GM12874 (cell line): ENCODE results near the gene TSGA10.

Experiments used
- TF ChIP-seq, protein P1 (sequence below): IDR thresholded peaks from 2 replicates; pipeline ENCODE4 v1.5.1; 2011; ENCODE audit warnings: low read depth, mild to moderate bottlenecking, control low read depth, low read length, moderate library complexity; ENCODE audit not compliant: insufficient read depth

Gene TSGA10

DNA sequence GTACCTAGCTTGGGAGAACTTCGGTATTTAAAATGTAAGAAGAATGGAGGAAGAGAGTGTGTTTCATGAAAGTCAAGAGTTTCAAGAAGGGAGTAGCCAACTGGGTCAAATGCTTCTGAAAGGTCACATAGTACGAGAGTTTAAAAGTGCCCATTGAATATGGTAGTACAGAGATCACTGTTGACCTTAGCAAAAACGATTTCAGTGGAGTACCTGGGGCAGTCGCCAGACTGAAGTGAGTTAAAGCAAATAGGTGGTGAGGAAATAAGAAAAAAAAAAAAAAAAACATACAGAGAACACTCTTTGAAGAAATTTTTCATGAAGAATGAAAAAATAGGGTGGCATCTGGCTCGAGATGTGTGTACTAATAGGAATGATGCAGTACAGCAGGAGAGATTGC, 11.5 kb upstream of the TSGA10 start:
- TF ChIP-seq, protein P1, sequence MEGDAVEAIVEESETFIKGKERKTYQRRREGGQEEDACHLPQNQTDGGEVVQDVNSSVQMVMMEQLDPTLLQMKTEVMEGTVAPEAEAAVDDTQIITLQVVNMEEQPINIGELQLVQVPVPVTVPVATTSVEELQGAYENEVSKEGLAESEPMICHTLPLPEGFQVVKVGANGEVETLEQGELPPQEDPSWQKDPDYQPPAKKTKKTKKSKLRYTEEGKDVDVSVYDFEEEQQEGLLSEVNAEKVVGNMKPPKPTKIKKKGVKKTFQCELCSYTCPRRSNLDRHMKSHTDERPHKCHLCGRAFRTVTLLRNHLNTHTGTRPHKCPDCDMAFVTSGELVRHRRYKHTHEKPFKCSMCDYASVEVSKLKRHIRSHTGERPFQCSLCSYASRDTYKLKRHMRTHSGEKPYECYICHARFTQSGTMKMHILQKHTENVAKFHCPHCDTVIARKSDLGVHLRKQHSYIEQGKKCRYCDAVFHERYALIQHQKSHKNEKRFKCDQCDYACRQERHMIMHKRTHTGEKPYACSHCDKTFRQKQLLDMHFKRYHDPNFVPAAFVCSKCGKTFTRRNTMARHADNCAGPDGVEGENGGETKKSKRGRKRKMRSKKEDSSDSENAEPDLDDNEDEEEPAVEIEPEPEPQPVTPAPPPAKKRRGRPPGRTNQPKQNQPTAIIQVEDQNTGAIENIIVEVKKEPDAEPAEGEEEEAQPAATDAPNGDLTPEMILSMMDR, result no peak

DNA sequence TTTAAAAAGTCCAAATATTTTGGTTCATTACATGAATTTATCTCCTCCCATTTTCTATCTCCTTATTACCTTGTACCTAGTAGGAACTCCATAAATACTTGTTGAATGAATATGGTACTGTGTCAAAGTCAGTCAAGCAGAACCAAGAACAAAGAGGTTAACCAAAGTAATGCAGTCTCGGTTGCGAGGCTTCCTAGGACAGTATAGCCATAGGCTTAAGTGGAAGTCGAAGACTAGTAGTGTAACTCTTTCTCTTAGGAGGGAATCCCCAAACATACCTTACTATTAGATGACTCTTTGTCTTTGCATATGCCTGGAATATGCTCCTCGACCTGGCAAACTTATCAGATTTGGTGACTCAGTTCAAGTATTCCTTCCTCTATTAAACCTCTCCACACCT, 4.9 kb upstream of the TSGA10 start:
- TF ChIP-seq, protein P1, result no peak

DNA sequence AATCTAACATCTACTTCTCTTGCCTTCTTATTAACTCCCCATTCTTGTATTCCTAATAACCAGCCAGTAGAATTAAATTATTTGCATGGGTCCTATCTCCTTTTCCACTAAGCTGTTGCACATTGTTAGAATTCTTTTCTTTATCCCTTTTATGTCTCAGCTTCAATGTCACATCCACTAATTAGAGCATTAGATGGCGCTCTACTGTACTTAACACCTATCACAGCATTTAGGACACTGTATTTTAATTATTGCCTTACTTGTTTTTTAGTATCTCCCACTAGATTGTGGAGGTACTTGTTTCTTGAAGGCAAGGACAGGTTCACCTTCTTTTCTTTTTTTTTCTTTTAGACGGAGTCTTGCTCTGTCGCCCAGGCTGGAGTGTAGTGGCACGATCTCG, 3.9 kb upstream of the TSGA10 start:
- TF ChIP-seq, protein P1, result no peak

DNA sequence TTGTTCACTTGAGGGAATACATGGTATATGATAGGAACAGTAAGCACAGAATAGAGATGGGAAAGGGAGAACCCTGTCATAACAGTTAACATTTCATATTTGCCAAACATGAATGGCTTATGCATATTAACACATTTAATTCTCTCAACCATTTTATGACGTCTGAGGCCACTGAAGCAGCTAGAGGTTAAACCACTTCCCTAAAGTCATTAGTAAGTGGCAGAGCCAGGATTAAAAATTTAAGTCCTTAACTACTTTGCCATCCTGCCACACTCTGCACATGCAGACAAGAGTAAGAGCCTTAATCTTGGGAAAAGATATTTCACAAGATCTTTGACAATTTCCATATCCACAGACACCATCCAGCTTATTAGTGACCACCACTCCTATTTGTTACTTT, 2.1 kb upstream of the TSGA10 start:
- TF ChIP-seq, protein P1, result no peak

DNA sequence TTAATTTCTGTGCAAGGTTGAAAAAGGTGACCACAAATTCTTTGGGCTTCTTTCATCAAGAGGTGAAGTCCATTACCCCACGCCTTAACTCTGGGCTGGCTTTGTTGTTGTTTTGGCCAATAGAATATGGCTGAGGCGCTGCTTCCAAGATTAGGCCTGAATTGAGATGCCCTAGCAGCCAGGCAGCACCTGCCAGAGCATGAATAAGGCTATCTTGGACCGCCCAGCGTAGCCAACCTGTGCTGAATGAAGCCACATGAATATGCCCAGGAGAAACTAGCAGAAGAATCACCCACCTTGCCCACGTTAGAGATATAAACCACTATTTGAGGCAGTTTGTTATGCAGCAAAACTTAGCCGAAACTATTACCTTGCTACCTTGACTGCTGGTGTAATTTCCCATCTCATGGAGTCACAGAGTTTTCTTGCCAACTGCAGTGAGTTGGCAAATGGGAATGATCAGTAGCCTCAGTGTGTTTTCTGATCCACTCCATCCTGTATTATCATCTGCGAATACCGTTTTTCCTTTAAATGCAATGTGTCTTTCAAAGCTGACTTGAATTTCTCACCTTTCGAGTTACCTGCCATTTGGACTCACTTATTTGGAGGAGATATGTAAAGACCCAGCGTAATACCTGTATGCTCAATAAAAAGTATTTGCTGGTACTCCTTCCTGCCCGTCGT, 679 bp downstream of the TSGA10 start:
- TF ChIP-seq, protein P1, result no peak

DNA sequence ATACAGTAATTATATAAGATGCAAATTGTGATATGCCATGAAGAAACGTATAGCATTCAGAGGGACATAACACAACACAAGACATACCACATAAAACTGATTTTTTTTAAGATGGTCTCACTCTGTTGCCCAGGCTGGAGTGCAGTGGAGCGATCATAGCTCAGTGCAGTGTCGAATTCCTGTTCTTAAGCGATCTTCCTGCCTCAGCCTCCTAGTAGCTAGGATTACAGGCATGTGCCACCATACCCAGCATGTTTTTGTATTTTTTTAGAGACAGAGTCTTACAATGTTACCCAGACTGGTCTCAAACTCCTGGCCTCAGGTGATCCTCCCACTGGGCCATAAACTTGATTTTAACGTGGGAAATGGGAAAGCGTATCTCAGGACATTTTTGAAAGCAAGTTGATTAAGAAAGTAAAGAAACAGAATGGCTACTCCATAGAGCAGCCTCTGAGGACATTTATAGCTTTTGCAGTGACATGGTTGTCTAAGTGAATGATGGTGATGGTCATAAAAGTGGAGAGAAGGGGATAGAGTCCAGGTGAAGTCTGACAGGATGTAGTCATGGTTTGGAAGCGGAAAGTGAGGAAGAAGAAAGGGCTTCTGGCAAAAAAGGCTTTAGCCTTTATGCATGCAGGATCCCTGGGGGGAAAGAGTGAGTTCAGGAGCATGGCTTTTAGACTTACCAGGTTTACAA, 2.4 kb downstream of the TSGA10 start:
- TF ChIP-seq, protein P1, result no peak

DNA sequence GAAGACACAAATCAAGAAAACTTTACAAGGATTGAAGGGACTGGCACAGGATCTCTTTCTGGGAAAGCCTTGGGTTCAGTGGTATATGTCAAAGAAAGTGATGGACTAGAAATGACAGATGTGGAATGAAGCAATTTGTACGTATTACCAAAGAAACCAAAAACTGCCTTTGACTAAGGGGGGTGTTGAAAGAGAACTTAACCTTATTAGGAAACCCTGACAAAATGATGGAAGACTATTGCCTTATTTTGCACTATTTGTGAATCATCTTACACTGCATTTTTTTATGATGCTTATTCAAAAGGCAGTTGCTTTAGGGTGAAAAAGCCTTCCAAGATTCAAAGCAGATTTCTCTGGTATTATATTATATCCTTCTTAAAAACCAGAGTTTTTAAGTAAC, 4.0 kb downstream of the TSGA10 start:
- TF ChIP-seq, protein P1, result no peak
